Tibial artery (tissue), 4 donors: ENCODE data around the gene GPR4.

Experiments
- DNase-seq, 2 donors: peaks; one replicate each; pipeline ENCODE4 v3.0.0-alpha.2; 2019
- H3K27ac ChIP-seq, 2 donors: fragments of 200-600 bp; sonication (generic) in 1 of 2; 1 replicate in 1 of 2; 2 replicates in 1 of 2; pipeline ENCODE4 v1.5.1; 2018 to 2019; ENCODE audit warnings: mild to moderate bottlenecking in 1 of 2
- H3K27me3 ChIP-seq, 2 donors: fragments of 200-600 bp; sonication (generic) in 1 of 2; one replicate each; pipeline versions ENCODE4 v1.5.1 to v1.6.0; 2016 to 2019
- H3K36me3 ChIP-seq, 3 donors: fragments of 200-600 bp; sonication (generic) in 2 of 3; one replicate each; pipeline ENCODE4 v1.5.1; 2016 to 2019; ENCODE audit warnings: mild to moderate bottlenecking in 2 of 3
- H3K4me1 ChIP-seq, 4 donors: fragments of 200-600 bp; sonication (generic) in 2 of 4; 1 replicate in 3 of 4; 2 replicates in 1 of 4; pipeline ENCODE4 v1.5.1; 2016 to 2019
- H3K4me3 ChIP-seq, 2 donors: fragments of 200-600 bp; sonication (generic) in 1 of 2; 1 replicate in 1 of 2; 2 replicates in 1 of 2; pipeline ENCODE4 v1.5.1; 2018 to 2019; ENCODE audit warnings: mild to moderate bottlenecking in 2 of 2
- H3K9me3 ChIP-seq, 3 donors: fragments of 200-600 bp; sonication (generic) in 1 of 3; one replicate each; pipeline ENCODE4 v1.5.1; 2016 to 2019
- intact Hi-C: fragments of 100-400 bp; cut with DNase I; formaldehyde crosslinking; loops from one replicate; pipeline ENCODE4 v1.15.0; 2023; ENCODE audit warnings: low total_unique reads
- TF ChIP-seq, protein P1 (sequence below), 2 experiments: fragments of 200-600 bp in 1 of 2; fragments of 450-650 bp in 1 of 2; IDR thresholded peaks; one replicate each; pipeline ENCODE4 v1.5.1; 2017 to 2019; ENCODE audit warnings: antibody characterized with exemption in 2 of 2, mild to moderate bottlenecking in 1 of 2, moderate library complexity in 1 of 2

The GPR4 gene

DNA sequence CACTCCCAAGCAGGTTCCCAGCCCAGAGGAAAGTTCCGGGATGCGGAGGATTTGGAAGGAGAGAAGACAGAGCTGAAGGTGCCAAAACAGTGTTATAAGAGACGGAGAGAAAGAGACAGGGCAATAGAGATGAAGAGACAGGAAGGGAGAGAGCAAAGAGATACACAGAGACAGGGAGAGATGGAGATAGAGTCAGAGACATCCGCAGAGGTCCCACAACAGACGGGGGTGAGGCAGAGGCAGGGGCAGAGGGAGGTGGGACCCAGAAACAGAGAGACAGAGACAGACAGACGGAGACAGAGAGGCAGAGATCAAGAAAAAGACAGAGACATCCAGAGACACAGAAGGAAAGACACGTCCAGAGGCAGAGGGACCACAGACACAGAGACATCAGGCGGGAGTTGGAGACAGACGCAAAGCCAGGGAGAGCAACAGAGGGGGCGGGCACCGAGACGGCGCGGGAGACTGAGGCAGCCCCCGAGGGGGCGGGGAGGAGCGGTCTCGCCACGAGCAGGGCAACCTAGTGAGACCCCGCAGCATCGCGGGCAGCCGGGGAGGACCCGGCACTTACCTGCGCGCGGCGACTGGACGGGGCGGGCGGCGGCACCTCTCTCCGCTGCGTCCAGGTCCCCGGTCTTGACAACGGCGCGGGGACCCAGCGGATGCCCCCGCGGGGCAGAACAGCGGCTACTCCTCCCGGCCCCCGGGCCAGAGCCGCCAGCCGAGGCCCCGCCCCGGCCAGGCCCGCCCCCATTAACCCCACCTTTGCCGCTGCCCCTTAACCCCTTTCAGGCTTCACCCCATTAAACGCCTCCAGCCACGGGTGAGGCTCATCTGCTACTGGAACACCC lies at the start of gene GPR4:
TSS of gene GPR4 (minus strand) at position 689 of the 851 bp plus-strand sequence. CDS start 10,346 bp downstream, outside the sequence.
- no peak for DNase-seq
- TF ChIP-seq, protein P1, sequence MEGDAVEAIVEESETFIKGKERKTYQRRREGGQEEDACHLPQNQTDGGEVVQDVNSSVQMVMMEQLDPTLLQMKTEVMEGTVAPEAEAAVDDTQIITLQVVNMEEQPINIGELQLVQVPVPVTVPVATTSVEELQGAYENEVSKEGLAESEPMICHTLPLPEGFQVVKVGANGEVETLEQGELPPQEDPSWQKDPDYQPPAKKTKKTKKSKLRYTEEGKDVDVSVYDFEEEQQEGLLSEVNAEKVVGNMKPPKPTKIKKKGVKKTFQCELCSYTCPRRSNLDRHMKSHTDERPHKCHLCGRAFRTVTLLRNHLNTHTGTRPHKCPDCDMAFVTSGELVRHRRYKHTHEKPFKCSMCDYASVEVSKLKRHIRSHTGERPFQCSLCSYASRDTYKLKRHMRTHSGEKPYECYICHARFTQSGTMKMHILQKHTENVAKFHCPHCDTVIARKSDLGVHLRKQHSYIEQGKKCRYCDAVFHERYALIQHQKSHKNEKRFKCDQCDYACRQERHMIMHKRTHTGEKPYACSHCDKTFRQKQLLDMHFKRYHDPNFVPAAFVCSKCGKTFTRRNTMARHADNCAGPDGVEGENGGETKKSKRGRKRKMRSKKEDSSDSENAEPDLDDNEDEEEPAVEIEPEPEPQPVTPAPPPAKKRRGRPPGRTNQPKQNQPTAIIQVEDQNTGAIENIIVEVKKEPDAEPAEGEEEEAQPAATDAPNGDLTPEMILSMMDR (IDR thresholded peaks at IDR 0.05): no peak
- Histone ChIP-seq H3K27ac (no peak within 1 kb of the TSS), H3K27me3 (peaks cover 5 to 71% of the 10 kb centered on the region in 2 donors), H3K4me3 (peak within 1 kb of the TSS; percentile 28 to 39), H3K36me3 (no peaks in the 10 kb centered on the region), H3K9me3 (no peaks in the 10 kb centered on the region), H3K4me1 (peaks cover 0 to 17% (median 8%) of the 10 kb centered on the region in 4 donors)
- intact Hi-C loops: no loop called here

DNA sequence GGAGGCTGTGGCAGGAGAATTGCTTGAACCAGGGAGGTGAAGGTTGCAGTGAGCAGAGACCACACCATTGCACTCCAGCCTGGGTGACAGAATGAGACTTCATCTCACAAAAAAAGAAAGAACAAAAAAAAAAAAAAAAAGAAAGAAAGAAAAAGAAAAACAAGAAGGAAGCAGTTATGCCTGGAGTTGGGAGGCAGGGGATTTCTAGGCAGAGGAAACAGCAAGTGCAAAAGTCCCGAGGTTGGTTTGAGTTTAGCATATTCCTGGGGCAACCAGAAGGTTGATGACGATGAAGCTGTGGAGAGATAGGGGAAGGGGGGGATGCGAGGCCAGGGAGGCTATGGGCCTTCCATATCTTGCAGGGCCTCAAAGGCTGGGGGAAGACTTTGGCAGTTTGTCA lies 48.7 kb upstream of the GPR4 start:
- TF ChIP-seq, protein P1 (IDR thresholded peaks at IDR 0.05): no peak
- Histone ChIP-seq H3K4me3 (no peak overlapping the region), H3K36me3 (no peaks in the 10 kb centered on the region), H3K9me3 (no peaks in the 10 kb centered on the region), H3K27me3 (peaks cover 0 to 25% of the 10 kb centered on the region in 2 donors), H3K27ac (no peak overlapping the region), H3K4me1 (peaks cover 0 to 7% (median 3%) of the 10 kb centered on the region in 4 donors)
- no peak for DNase-seq
- intact Hi-C loops: no loop called here

DNA sequence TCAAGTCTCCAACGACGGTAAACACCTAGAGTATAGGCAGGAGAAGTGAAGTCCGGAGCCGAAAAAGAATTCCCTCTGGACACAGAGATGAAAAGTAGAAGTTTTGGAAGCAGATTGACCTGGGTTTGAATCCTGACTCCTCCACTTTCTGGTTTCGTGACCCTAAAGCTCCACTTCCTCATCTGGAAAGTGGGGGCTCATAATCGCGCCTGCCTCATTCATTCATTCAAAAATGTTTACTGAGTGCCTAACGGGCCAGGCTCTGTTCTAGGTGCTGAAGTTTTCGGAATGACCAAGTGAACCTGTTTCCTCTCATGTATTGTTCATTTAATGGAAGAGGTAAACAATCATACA lies 44.3 kb upstream of the GPR4 start:
- TF ChIP-seq, protein P1 (IDR thresholded peaks at IDR 0.05): no peak
- no peaks in the 10 kb centered on the region for H3K36me3 ChIP-seq
- H3K4me3 ChIP-seq: no peak overlapping the region
- H3K27me3 ChIP-seq: peaks cover 0 to 45% of the 10 kb centered on the region in 2 donors
- H3K9me3 ChIP-seq: no peaks in the 10 kb centered on the region
- no peak overlapping the region for H3K27ac ChIP-seq
- peaks cover 0 to 38% (median 17%) of the 10 kb centered on the region in 4 donors for H3K4me1 ChIP-seq
- no peak for DNase-seq
- intact Hi-C loops: no loop called here

DNA sequence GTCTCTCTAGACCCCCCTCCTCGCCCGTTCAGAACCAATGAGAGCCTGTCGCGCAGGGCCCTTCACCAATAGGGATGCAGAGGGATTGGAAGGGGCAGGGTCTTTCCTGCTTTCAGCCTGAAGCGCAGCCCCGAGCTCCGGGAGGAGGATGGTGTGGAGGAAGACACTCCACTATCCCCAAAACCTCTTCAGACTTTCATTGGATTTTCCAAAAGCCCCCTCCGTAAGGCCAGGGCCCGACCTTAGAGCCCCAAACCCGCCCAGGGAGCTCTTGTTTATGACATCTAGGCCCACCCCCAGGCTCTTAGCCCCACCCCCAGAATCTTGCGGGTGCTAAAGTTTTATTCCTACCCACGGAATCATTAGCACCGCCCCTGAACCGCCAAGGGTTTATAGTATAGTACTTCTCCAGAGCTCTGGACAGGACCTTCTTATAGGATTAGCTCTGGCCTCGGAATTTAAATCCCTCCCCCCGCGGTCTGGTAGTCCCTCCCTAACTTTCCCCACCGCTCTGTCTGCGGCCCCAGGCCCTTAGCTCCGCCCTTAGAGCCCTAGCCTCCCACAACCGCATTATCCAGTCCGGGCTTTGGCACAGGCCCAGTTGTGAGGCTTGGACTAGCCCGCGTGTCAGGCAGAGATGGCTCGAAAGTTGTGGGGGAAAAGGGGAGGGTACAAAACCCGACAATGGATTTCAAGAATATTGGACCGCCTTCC lies 43.8 kb upstream of the GPR4 start:
- peak; percentile 55 to 77 for DNase-seq
- intact Hi-C loops: no loop called here
- TF ChIP-seq, protein P1 (IDR thresholded peaks at IDR 0.05): no peak
- H3K4me1 ChIP-seq: peaks cover 0 to 44% (median 20%) of the 10 kb centered on the region in 4 donors
- no peaks in the 10 kb centered on the region for H3K36me3 ChIP-seq
- no peaks in the 10 kb centered on the region for H3K9me3 ChIP-seq
- no peak overlapping the region for H3K27ac ChIP-seq
- peaks cover 0 to 45% of the 10 kb centered on the region in 2 donors for H3K27me3 ChIP-seq
- peak overlapping the region; percentile 28 to 30 for H3K4me3 ChIP-seq

DNA sequence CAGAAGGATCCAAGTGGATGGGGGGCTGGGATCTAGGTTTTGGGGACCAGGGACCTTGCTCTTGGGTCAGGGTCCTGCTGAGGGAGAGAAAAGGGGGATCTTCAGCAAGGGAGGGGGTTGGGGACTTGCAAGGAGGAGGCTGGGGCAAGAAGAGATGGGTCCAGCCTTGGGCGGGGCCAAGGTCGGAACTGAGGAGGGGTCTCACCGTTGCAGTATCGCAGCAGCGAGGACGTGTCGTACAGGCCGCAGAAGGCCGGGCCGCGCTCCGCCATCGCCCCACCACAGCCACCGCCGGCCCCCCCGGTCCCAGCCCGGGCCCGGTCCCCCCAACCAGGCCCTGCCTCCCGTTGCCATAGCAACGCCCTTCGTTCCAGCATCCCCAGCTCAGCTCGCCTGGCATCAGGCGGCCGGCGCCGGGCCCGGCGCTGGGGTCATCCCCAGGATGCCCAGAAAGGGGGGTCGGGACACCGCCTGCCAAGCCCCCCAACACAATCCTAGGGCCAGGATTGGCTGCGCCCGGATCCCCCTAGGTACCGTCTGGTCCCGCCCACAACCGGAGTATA lies 43.1 kb upstream of the GPR4 start:
- DNase-seq: no peak
- TF ChIP-seq, protein P1 (IDR thresholded peaks at IDR 0.05): no peak
- Histone ChIP-seq H3K4me1 (peaks cover 0 to 45% (median 20%) of the 10 kb centered on the region in 4 donors), H3K27ac (no peak overlapping the region), H3K36me3 (no peaks in the 10 kb centered on the region), H3K9me3 (no peaks in the 10 kb centered on the region), H3K4me3 (peak overlapping the region; percentile 28 to 30), H3K27me3 (peaks cover 0 to 43% of the 10 kb centered on the region in 2 donors)
- intact Hi-C loops: no loop called here
